Measurements from ENCODE around the gene KCNG2. TPM values are rescaled to one million over a fixed set of nuclear protein-coding genes. Genes with fewer than 3 reads are reported as not detected.

KCNG2 gene
- total and polyA plus RNA-seq, 2 of the 8 experiments (the other 6 are each of a cell fraction or from before 2014, with no cell fraction given): 0.19 to 0.74 TPM

- TF ChIP-seq RNF2 (IDR thresholded peaks at IDR 0.05; ENCODE audit: borderline replicate concordance, low read depth, low read length, missing control alignments, poor library complexity, severe bottlenecking) (no peak), MAFK (IDR thresholded peaks at IDR 0.05; ENCODE audit: low read depth, low read length) (no peak), NRF1 (IDR thresholded peaks at IDR 0.05; ENCODE audit: low read depth, low read length) (no peak), MAX (IDR thresholded peaks at IDR 0.05) (no peak)
Measured at GRCh38 chr18:79779700-79780190, 18.0 kb upstream of the KCNG2 start (continued).

Data from H1 (cell line).